Measurements from ENCODE around the gene ENOX1.

- TF ChIP-seq, protein P1, sequence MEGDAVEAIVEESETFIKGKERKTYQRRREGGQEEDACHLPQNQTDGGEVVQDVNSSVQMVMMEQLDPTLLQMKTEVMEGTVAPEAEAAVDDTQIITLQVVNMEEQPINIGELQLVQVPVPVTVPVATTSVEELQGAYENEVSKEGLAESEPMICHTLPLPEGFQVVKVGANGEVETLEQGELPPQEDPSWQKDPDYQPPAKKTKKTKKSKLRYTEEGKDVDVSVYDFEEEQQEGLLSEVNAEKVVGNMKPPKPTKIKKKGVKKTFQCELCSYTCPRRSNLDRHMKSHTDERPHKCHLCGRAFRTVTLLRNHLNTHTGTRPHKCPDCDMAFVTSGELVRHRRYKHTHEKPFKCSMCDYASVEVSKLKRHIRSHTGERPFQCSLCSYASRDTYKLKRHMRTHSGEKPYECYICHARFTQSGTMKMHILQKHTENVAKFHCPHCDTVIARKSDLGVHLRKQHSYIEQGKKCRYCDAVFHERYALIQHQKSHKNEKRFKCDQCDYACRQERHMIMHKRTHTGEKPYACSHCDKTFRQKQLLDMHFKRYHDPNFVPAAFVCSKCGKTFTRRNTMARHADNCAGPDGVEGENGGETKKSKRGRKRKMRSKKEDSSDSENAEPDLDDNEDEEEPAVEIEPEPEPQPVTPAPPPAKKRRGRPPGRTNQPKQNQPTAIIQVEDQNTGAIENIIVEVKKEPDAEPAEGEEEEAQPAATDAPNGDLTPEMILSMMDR (conservative IDR thresholded peaks at IDR 0.05; ENCODE audit: low read depth, low read length): no peak
- TF ChIP-seq EZH2phosphoT487 (IDR thresholded peaks at IDR 0.05; ENCODE audit: borderline replicate concordance, low read length) (no peak), EZH2 (IDR thresholded peaks at IDR 0.05; ENCODE audit: low read length, unreplicated experiment) (no peak)
These were observed 353.1 kb downstream of the ENOX1 start for GRCh38 chr13:43433691-43434141.
